ENCODE data around the gene CTSH.
"Not testable (repeated sequence)": the region's sequence is repeated elsewhere in the genome, so short reads cannot be mapped to it uniquely, and the experiment has no call there.

Gene CTSH

GRCh38 chr15:78921940-78922339 lies 22.9 kb downstream of the CTSH start:
- no peak for DNase-seq (ENCODE audit: low read depth)

GRCh38 chr15:78921517-78921916 lies 23.3 kb downstream of the CTSH start:
- no peak for DNase-seq (ENCODE audit: low read depth)

- DNase-seq (ENCODE audit: low read depth) = no peak
Measured at GRCh38 chr15:78917888-78918287, 27.0 kb downstream of the CTSH start.

GRCh38 chr15:78916088-78916487 lies 28.8 kb downstream of the CTSH start:
- no peak for DNase-seq (ENCODE audit: low read depth)

- DNase-seq (ENCODE audit: low read depth) = peak; percentile 59
Measured at GRCh38 chr15:78915341-78916087, 29.3 kb downstream of the CTSH start.

GRCh38 chr15:78914027-78914764 lies 30.6 kb downstream of the CTSH start:
- DNase-seq (ENCODE audit: low read depth) = peak; percentile 34

GRCh38 chr15:78913012-78913411 lies 31.8 kb downstream of the CTSH start:
- no peak for DNase-seq (ENCODE audit: low read depth)

GRCh38 chr15:78912316-78912715 lies 32.5 kb downstream of the CTSH start:
- no peak for DNase-seq (ENCODE audit: low read depth)

GRCh38 chr15:78910271-78910670 lies 34.6 kb downstream of the CTSH start:
- DNase-seq (ENCODE audit: low read depth) = no peak

GRCh38 chr15:78909791-78910228 lies 35.0 kb downstream of the CTSH start:
- DNase-seq (ENCODE audit: low read depth) = peak; percentile 54

- DNase-seq (ENCODE audit: low read depth) = no peak
Measured at GRCh38 chr15:78909160-78909695, 35.6 kb downstream of the CTSH start.

- no peak for DNase-seq (ENCODE audit: low read depth)
Measured at GRCh38 chr15:78907577-78907976, 37.3 kb downstream of the CTSH start.

GRCh38 chr15:78906316-78906620 lies 38.6 kb downstream of the CTSH start:
- peak; percentile 93 for DNase-seq (ENCODE audit: low read depth)

GRCh38 chr15:78904599-78905358 lies 40.1 kb downstream of the CTSH start:
- DNase-seq (ENCODE audit: low read depth) = no peak

- peak; percentile 56 for DNase-seq (ENCODE audit: low read depth)
Measured at GRCh38 chr15:78902281-78903032, 42.4 kb downstream of the CTSH start.

GRCh38 chr15:78900819-78901533 lies 43.9 kb downstream of the CTSH start:
- not testable (repeated sequence) for DNase-seq (ENCODE audit: low read depth)

- DNase-seq (ENCODE audit: low read depth) = no peak
Measured at GRCh38 chr15:78898540-78898939, 46.3 kb downstream of the CTSH start.

GRCh38 chr15:78895471-78895870 lies 49.4 kb downstream of the CTSH start:
- DNase-seq (ENCODE audit: low read depth) = no peak

- DNase-seq (ENCODE audit: low read depth) = no peak
Measured at GRCh38 chr15:78893538-78893937, 51.3 kb downstream of the CTSH start.

- DNase-seq (ENCODE audit: low read depth) = no peak
Measured at GRCh38 chr15:78889000-78889399, 55.8 kb downstream of the CTSH start.

- no peak for DNase-seq (ENCODE audit: low read depth)
Measured at GRCh38 chr15:78881681-78882080, 63.2 kb downstream of the CTSH start.

All from EH (cell line).